Body of pancreas (tissue), 4 donors: ENCODE results near the gene TBX20.

Experiments
- POLR2A ChIP-seq, 3 donors: fragments of 450-650 bp; IDR thresholded peaks; one replicate each; pipeline ENCODE4 v1.6.1; 2016; ENCODE audit warnings: antibody characterized with exemption in 3 of 3, mild to moderate bottlenecking in 2 of 3
- TF ChIP-seq, protein P1 (sequence below), 7 experiments: fragments of 450-650 bp in 4 of 7; fragments of 200-600 bp in 3 of 7; sonication (generic) in 3 of 7; IDR thresholded peaks; one replicate each; pipeline ENCODE4 v1.5.1; 2016 to 2019; ENCODE audit warnings: antibody characterized with exemption in 7 of 7

GRCh38 chr7:35241884-35242283 lies 12.0 kb downstream of the TBX20 start:
- TF ChIP-seq, protein P1, sequence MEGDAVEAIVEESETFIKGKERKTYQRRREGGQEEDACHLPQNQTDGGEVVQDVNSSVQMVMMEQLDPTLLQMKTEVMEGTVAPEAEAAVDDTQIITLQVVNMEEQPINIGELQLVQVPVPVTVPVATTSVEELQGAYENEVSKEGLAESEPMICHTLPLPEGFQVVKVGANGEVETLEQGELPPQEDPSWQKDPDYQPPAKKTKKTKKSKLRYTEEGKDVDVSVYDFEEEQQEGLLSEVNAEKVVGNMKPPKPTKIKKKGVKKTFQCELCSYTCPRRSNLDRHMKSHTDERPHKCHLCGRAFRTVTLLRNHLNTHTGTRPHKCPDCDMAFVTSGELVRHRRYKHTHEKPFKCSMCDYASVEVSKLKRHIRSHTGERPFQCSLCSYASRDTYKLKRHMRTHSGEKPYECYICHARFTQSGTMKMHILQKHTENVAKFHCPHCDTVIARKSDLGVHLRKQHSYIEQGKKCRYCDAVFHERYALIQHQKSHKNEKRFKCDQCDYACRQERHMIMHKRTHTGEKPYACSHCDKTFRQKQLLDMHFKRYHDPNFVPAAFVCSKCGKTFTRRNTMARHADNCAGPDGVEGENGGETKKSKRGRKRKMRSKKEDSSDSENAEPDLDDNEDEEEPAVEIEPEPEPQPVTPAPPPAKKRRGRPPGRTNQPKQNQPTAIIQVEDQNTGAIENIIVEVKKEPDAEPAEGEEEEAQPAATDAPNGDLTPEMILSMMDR (IDR thresholded peaks at IDR 0.05): no peak
- TF ChIP-seq POLR2A (IDR thresholded peaks at IDR 0.05): no peak
